H1 (cell line): ENCODE results near the gene TMTC4. TPM values are rescaled to one million over a fixed set of nuclear protein-coding genes. Genes with fewer than 3 reads are reported as not detected.

ENCODE experiments used
- KDM4A ChIP-seq: IDR thresholded peaks from one replicate; pipeline ENCODE4 v1.7.1; 2012; ENCODE audit warnings: low read depth, mild to moderate bottlenecking, moderate library complexity, low read length, inconsistent platforms; ENCODE audit not compliant: severe bottlenecking
- SIX5 ChIP-seq: IDR thresholded peaks from 2 replicates; pipeline ENCODE4 v1.6.1; 2011; ENCODE audit warnings: mild to moderate bottlenecking, low read depth, low read length
- polyA plus RNA-seq, 7 experiments: library from polyadenylated mRNA; depleted of rRNA in 3 of 7; stranded (reverse) in 5 of 7; unstranded in 2 of 7; fragments of >200 nt in 5 of 7; fragments of 200-250 nt in 2 of 7; gene quantifications; 1 replicate in 5 of 7; 2 replicates in 1 of 7; 4 replicates in 1 of 7; pipeline versions ENCODE4 v1.2.1 to v1.2.3, GENCODE V29; 2011 to 2013; ENCODE audit warnings: missing spikeins in 2 of 7, mixed read lengths in 2 of 7
- total RNA-seq: library from RNA; stranded (reverse); fragmentation: NEBNext Ultra II Directional; extraction: Animal tissue kit (Norgen Biotek cat#: 25700); gene quantifications from 2 replicates; pipeline ENCODE4 v1.2.1, GENCODE V29; 2021

The TMTC4 gene
- total and polyA plus RNA-seq, 2 of the 8 experiments (the other 6 are each of a cell fraction or from before 2014, with no cell fraction given), result 26.3 to 42.6 TPM

DNA sequence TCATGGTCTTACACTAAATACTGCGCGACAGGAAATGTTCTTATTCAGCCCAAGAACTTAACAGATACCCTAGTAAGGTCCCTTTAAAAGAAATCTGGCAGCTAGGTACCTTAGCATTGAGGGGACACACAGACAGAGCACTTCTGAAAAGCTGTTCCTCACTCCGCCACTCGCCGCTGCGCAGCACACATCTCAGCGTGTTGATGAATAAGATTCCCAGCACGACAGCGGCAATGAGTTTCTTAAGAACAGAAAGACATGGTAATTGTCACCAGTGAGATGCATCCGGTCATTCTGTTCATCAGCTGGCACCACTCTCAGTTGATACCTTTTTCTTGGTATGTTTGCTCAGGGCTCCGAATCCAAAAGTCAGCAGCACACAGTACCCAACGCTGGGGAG is 39.9 kb downstream of the TMTC4 start (continued):
- TF ChIP-seq SIX5 (no peak), KDM4A (no peak)
